ENCODE measurements around the gene SPRY1. TPM values are rescaled to one million over a fixed set of nuclear protein-coding genes. Genes with fewer than 3 reads are reported as not detected.

The SPRY1 gene
- total RNA-seq, 4 donors from 2014 or later: 216 to 444 (median 274) TPM

GRCh38 chr4:123450393-123450792 is 53.8 kb downstream of the SPRY1 start:
- intact Hi-C loops (cut with DNase I; ENCODE audit: low total_unique reads): no loop called here
- no peak overlapping the region for H3K4me3 ChIP-seq (ENCODE audit: low read depth, poor library complexity, severe bottlenecking)
- DNase-seq (ENCODE audit: low spot score in 2 of 2): no peak
- TF ChIP-seq CTCF (IDR thresholded peaks at IDR 0.05) (no peak), POLR2A (IDR thresholded peaks at IDR 0.05) (no peak)

GRCh38 chr4:123452616-123453015 is 56.0 kb downstream of the SPRY1 start:
- intact Hi-C loops (cut with DNase I; ENCODE audit: low total_unique reads): no loop called here
- H3K4me3 ChIP-seq (ENCODE audit: low read depth, poor library complexity, severe bottlenecking): no peak overlapping the region
- TF ChIP-seq CTCF (IDR thresholded peaks at IDR 0.05) (no peak), POLR2A (IDR thresholded peaks at IDR 0.05) (no peak)
- peak in 1 of 2 donors; percentile 85 for DNase-seq (ENCODE audit: low spot score in 2 of 2)

GRCh38 chr4:123453061-123453680 is 56.6 kb downstream of the SPRY1 start:
- TF ChIP-seq POLR2A (IDR thresholded peaks at IDR 0.05) (no peak), CTCF (IDR thresholded peaks at IDR 0.05) (no peak)
- no peak for DNase-seq (ENCODE audit: low spot score in 2 of 2)
- no peak overlapping the region for H3K4me3 ChIP-seq (ENCODE audit: low read depth, poor library complexity, severe bottlenecking)
- intact Hi-C loops (cut with DNase I; ENCODE audit: low total_unique reads): no loop called here
- 93 to 98% methylated on average over 3 of the region's 3 CpGs for WGBS, 2 donors

Measured in lower leg skin (tissue), 4 donors.